ENCODE data around the gene RAP1A. TPM values are rescaled to one million over a fixed set of nuclear protein-coding genes. Genes with fewer than 3 reads are reported as not detected.

The RAP1A gene
- total RNA-seq, 1 experiment from 2014 or later = 26.7 TPM

DNA sequence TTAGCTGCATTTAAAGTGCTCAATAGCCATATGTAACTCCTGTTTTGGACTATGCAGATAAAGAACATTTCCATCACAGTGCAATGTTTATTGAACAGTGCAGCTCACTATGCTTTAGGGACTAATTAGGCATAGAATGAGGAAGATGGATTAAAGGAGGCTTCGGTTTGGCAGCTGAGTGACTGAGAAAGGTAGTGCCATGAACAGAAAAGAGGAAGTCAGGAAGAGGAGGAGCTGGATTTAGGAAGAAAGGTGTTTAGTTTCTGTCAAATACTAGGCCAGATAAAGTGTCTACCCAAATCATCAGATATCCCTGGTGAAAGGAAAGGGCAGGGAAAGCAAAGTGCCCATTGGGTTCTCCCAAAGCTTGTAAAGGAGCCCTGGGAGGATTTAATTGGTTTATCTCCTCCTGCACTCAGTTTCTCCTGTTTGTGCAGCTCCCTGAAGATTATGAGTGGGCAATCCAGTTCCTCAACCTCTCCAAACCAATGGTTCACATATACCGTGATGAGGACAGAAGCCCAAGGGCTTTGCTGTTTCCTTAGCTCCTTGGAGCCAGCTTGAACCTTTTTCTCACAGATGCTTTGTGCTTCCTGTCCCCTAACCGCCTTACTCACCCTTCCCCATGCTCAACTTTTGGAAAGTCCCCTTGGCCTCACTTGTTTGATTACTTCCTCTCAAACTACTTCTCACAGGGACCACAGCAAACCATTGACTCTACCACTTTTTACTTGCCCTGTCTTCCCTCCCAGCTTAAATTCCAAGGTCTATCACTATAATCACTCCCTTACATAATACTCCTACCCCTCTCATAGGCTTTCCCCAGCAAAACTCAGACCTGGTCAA lies 3.5 kb upstream of the RAP1A start:
- H3K4ac ChIP-seq (ENCODE audit: low read depth, low read length) = no peak overlapping the region
- H3K18ac ChIP-seq (ENCODE audit: insufficient read length, low read depth, low read length) = no peak overlapping the region
- no peak overlapping the region for H2AFZ ChIP-seq (ENCODE audit: low read length)
- no peak overlapping the region for H2BK20ac ChIP-seq (ENCODE audit: low read depth, low read length, poor library complexity, severe bottlenecking)
- H3K36me3 Mint-ChIP-seq (ENCODE audit: insufficient read depth in 1 of 3, low read depth in 3 of 3) = no peaks in the 10 kb centered on the region
- no peak for DNase-seq
- no peak overlapping the region for H3K9ac ChIP-seq (ENCODE audit: extremely low read depth, insufficient read length, low read length)
- no peak overlapping the region for H3K4me3 Mint-ChIP-seq
- no peak overlapping the region for H2BK12ac ChIP-seq (ENCODE audit: insufficient read length, low read depth, low read length)
- H3K9me3 ChIP-seq (ENCODE audit: control insufficient read depth, low read depth, low read length) = no peaks in the 10 kb centered on the region
- no peak overlapping the region for H2BK15ac ChIP-seq (ENCODE audit: low read depth, low read length)
- H3K23ac ChIP-seq (ENCODE audit: insufficient read length, low read depth, low read length) = no peak overlapping the region
- H3K27me3 Mint-ChIP-seq (ENCODE audit: low read depth) = no peaks in the 10 kb centered on the region
- no peaks in the 10 kb centered on the region for H3K9me3 Mint-ChIP-seq
- no peaks in the 10 kb centered on the region for H3K79me1 ChIP-seq (ENCODE audit: insufficient read depth, low read depth, low read length, poor library complexity, severe bottlenecking)
- no peak overlapping the region for H3T11ph ChIP-seq (ENCODE audit: low read length)
- H4K8ac ChIP-seq (replicated peaks; ENCODE audit: insufficient read length, low read depth, low read length) = no peak overlapping the region
- no peaks in the 10 kb centered on the region for H4K20me1 ChIP-seq (ENCODE audit: control insufficient read depth, insufficient read depth, insufficient read length)
- no peak overlapping the region for H3K14ac ChIP-seq (ENCODE audit: insufficient read depth, low read length)
- H3K27ac Mint-ChIP-seq = no peak overlapping the region
- no CpG with 5 or more reads among the region's 3 CpGs for WGBS (ENCODE audit: extremely low coverage, insufficient read length, low lambda C conversion rate)
- no peaks in the 10 kb centered on the region for H3K4me1 ChIP-seq (ENCODE audit: insufficient read depth, low read length)
- H3K27ac ChIP-seq (ENCODE audit: insufficient read length, low read depth, low read length) = no peak overlapping the region
- TF ChIP-seq, protein P1, sequence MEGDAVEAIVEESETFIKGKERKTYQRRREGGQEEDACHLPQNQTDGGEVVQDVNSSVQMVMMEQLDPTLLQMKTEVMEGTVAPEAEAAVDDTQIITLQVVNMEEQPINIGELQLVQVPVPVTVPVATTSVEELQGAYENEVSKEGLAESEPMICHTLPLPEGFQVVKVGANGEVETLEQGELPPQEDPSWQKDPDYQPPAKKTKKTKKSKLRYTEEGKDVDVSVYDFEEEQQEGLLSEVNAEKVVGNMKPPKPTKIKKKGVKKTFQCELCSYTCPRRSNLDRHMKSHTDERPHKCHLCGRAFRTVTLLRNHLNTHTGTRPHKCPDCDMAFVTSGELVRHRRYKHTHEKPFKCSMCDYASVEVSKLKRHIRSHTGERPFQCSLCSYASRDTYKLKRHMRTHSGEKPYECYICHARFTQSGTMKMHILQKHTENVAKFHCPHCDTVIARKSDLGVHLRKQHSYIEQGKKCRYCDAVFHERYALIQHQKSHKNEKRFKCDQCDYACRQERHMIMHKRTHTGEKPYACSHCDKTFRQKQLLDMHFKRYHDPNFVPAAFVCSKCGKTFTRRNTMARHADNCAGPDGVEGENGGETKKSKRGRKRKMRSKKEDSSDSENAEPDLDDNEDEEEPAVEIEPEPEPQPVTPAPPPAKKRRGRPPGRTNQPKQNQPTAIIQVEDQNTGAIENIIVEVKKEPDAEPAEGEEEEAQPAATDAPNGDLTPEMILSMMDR (conservative IDR thresholded peaks at IDR 0.05) = no peak
- no peak overlapping the region for H2BK5ac ChIP-seq (ENCODE audit: insufficient read length, low read length)
- H3K23me2 ChIP-seq (ENCODE audit: insufficient read length, low read depth, low read length, poor library complexity, severe bottlenecking) = peaks cover 9% of the 10 kb centered on the region
- H3K79me2 ChIP-seq (ENCODE audit: insufficient read depth, low read length) = no peaks in the 10 kb centered on the region; the same call in 1 of the 2 replicates
- H3K27me3 ChIP-seq (ENCODE audit: insufficient read depth, low read length) = no peaks in the 10 kb centered on the region
- no peak overlapping the region for H2BK120ac ChIP-seq (ENCODE audit: low read depth, low read length, poor library complexity, severe bottlenecking)
- no peak overlapping the region for H4K91ac ChIP-seq (ENCODE audit: insufficient read length, low read depth, low read length)
- H2AK5ac ChIP-seq (ENCODE audit: insufficient read length, low read length) = no peak overlapping the region
- no peak overlapping the region for H3K4me2 ChIP-seq (ENCODE audit: insufficient read depth, insufficient read length, low read length)
- no peak overlapping the region for H4K5ac ChIP-seq (ENCODE audit: insufficient read length, low read depth, low read length)
- no peak overlapping the region for H3K56ac ChIP-seq (ENCODE audit: insufficient read length, low read depth, low read length)
- peaks cover 11 to 12% of the 10 kb centered on the region in 2 experiments for H3K4me1 Mint-ChIP-seq
